ENCODE data around the gene GCLM. TPM values are rescaled to one million over a fixed set of nuclear protein-coding genes. Genes with fewer than 3 reads are reported as not detected.

GCLM gene
- total RNA-seq, 4 donors from 2014 or later: 1.9 to 6.2 (median 2.8) TPM

- 89 to 91% methylated on average over 5 of the region's 5 CpGs for WGBS, 2 donors
- TF ChIP-seq, protein P1, sequence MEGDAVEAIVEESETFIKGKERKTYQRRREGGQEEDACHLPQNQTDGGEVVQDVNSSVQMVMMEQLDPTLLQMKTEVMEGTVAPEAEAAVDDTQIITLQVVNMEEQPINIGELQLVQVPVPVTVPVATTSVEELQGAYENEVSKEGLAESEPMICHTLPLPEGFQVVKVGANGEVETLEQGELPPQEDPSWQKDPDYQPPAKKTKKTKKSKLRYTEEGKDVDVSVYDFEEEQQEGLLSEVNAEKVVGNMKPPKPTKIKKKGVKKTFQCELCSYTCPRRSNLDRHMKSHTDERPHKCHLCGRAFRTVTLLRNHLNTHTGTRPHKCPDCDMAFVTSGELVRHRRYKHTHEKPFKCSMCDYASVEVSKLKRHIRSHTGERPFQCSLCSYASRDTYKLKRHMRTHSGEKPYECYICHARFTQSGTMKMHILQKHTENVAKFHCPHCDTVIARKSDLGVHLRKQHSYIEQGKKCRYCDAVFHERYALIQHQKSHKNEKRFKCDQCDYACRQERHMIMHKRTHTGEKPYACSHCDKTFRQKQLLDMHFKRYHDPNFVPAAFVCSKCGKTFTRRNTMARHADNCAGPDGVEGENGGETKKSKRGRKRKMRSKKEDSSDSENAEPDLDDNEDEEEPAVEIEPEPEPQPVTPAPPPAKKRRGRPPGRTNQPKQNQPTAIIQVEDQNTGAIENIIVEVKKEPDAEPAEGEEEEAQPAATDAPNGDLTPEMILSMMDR (IDR thresholded peaks at IDR 0.05): no peak
- TF ChIP-seq POLR2A (IDR thresholded peaks at IDR 0.05): no peak
- DNase-seq (ENCODE audit: low spot score in 2 of 2): no peak
- H3K4me3 ChIP-seq (ENCODE audit: low read depth, poor library complexity, severe bottlenecking): no peak overlapping the region
- intact Hi-C loops (cut with DNase I; ENCODE audit: low total_unique reads): loop anchor here (10.0 kb wide), 1 partner anchor 398 kb away; the partner anchor contains the start of gene FNBP1L
Observed at GRCh38 chr1:93842750-93843500, 66.3 kb downstream of the GCLM start.

GRCh38 chr1:93841771-93842170 lies 67.5 kb downstream of the GCLM start:
- DNase-seq (ENCODE audit: low spot score in 2 of 2): no peak
- intact Hi-C loops (cut with DNase I; ENCODE audit: low total_unique reads): loop anchor here (10.0 kb wide), 1 partner anchor 397 kb away; the partner anchor contains the start of gene FNBP1L
- WGBS, 2 donors: 97 to 98% methylated on average over 3 of the region's 3 CpGs
- TF ChIP-seq POLR2A (IDR thresholded peaks at IDR 0.05): no peak
- TF ChIP-seq, protein P1 (IDR thresholded peaks at IDR 0.05): no peak
- no peak overlapping the region for H3K4me3 ChIP-seq (ENCODE audit: low read depth, poor library complexity, severe bottlenecking)

DNA sequence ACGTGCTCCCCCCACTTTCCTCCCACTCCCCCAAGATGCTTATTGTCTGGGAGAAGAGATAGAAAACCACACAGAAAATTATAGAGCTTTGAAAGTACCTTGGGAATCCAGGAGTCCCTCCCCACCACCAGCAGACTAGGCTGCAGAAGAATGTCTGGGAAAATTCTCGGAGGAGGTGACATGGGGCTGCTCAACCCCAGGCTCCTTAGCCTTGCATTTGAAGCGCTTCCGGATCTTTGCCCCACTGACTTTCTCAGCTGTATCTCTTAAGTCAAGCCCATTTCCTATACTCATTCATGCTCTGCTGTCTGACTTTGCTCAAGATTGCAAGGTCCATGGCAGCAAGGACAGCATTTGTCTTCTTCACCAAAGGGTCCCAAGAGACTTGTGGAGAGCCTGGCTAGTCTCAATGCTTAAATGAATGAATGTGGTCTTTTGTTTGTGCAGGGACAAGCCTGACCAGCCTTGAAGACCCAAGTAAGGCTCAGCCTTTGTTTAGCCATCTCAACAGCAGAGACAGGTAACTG lies 68.2 kb downstream of the GCLM start:
- 96 to 97% methylated on average over 4 of the region's 4 CpGs for WGBS, 2 donors
- no peak for TF ChIP-seq POLR2A (IDR thresholded peaks at IDR 0.05)
- TF ChIP-seq, protein P1 (IDR thresholded peaks at IDR 0.05): no peak
- intact Hi-C loops (cut with DNase I; ENCODE audit: low total_unique reads): loop anchor here (10.0 kb wide), 1 partner anchor 396 kb away; the partner anchor contains the start of gene FNBP1L

GRCh38 chr1:93839753-93840152 lies 69.5 kb downstream of the GCLM start:
- no peak for TF ChIP-seq POLR2A (IDR thresholded peaks at IDR 0.05)
- intact Hi-C loops (cut with DNase I; ENCODE audit: low total_unique reads): loop anchor here (10.0 kb wide), 1 partner anchor 395 kb away; the partner anchor contains the start of gene FNBP1L
- whole genome bisulfite sequencing, 2 donors: 82 to 91% methylated on average over 2 of the region's 2 CpGs
- DNase-seq (ENCODE audit: low spot score in 2 of 2): no peak
- H3K4me3 ChIP-seq (ENCODE audit: low read depth, poor library complexity, severe bottlenecking): no peak overlapping the region

More for the DNA sequence above, 68.2 kb downstream of the GCLM start:
- no peak for DNase-seq (ENCODE audit: low spot score in 2 of 2)
- H3K4me3 ChIP-seq (ENCODE audit: low read depth, poor library complexity, severe bottlenecking): no peak overlapping the region

DNA sequence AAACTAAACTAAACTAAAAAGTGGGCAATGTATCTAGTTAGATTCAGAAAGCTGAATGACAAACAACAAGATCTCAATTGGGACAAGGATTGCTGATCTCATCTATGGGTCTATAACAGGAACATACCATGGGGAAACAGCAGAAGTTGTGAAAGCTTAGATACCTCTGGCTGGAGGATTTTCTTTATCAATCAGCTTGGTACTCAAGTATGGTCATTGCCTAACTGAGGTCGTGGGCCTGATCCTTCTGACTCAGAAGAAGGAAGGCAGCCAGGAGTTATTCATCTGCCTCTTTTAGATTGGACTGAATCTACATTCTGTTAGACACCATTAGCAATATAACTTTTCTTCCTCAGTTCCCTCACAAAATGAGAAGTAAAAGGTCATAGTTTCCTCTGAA lies 69.9 kb downstream of the GCLM start:
- H3K4me3 ChIP-seq (ENCODE audit: low read depth, poor library complexity, severe bottlenecking): no peak overlapping the region
- 18 to 19% methylated on average over 1 of the region's 1 CpG for WGBS, 2 donors
- intact Hi-C loops (cut with DNase I; ENCODE audit: low total_unique reads): no loop called here
- TF ChIP-seq, protein P1 (IDR thresholded peaks at IDR 0.05): no peak
- no peak for TF ChIP-seq POLR2A (IDR thresholded peaks at IDR 0.05)
- DNase-seq (ENCODE audit: low spot score in 2 of 2): no peak

DNA sequence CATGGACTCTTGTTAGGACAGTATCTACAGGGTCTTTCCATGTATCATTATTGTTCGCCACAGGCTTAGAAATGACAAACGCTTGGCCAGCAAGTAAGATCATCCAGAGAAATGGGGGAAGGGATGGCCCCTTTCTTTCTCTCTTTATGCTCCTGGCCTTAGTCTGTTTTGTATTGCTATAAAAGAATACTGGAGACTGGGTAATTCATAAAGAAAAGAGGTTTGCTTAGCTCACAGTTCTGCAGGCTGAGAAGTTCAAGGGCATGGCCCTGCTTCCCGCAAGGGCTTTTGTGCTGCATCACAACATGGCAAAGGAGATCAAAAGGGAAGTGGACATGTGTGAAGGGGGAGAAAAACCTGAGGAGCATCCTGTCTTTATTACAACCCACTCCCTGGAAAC lies 71.3 kb downstream of the GCLM start:
- DNase-seq (ENCODE audit: low spot score in 2 of 2): no peak
- WGBS, 2 donors: 93 to 100% methylated on average over 3 of the region's 3 CpGs
- H3K4me3 ChIP-seq (ENCODE audit: low read depth, poor library complexity, severe bottlenecking): no peak overlapping the region
- intact Hi-C loops (cut with DNase I; ENCODE audit: low total_unique reads): no loop called here
- no peak for TF ChIP-seq POLR2A (IDR thresholded peaks at IDR 0.05)
- TF ChIP-seq, protein P1 (IDR thresholded peaks at IDR 0.05): no peak
